HL-60/S4 (cell line): ENCODE measurements around the gene ACOXL.

Experiments used
- in situ Hi-C: fragments of 300-500 bp; cut with MboI; formaldehyde crosslinking; loops from 2 replicates; pipeline ENCODE4 v1.14.3; 2022; ENCODE audit warnings: low sequenced_read_pairs

The ACOXL gene

GRCh38 chr2:110751642-110752041, 19.3 kb downstream of the ACOXL start:
- in situ Hi-C loops: loop anchor here (25.0 kb wide), 1 partner anchor 614 kb away; no protein-coding TSS in a partner anchor

DNA sequence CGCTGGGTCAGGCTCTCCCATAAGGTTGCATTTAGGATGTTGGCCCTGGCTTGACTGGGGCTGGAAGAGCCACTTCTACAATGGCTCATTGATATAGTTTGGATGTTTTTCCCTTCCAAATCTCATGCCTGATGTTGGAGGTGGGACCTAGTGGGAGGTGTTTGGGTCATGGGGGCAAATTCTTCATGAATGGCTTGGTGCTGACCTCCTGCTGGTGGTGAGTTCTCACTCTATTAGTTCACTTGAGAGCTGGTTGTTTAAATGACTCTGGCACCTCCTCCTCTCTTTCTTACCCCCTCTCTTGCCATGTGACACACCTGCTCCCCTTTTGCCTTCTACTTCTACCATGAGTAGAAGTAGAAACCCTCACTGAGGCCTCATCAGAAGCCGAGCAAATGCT, 20.5 kb downstream of the ACOXL start:
- in situ Hi-C loops: loop anchor here (25.0 kb wide), 1 partner anchor 616 kb away; no protein-coding TSS in a partner anchor

GRCh38 chr2:110755491-110756078, 23.2 kb downstream of the ACOXL start:
- in situ Hi-C loops: loop anchor here (25.0 kb wide), 1 partner anchor 618 kb away; no protein-coding TSS in a partner anchor

DNA sequence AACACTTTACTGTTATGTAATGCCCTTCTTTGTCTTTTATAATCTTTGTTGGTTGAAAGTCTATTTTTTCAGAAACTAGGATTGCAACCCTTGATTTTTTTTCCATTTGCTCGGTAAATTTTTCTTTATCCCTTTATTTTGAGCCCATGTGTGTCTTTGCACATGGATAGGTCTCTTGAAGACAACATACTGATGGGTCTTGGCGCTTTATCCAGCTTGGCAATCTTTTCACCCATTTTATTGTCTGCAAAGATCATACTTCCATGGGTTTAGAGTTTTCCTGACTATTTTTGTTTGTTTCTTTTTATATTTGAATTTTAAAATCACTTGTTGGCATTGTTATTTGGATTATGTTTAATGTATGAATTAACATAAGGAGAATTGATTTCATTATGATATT, 27.0 kb downstream of the ACOXL start:
- in situ Hi-C loops: loop anchor here (25.0 kb wide), 1 partner anchor 622 kb away; no protein-coding TSS in a partner anchor

DNA sequence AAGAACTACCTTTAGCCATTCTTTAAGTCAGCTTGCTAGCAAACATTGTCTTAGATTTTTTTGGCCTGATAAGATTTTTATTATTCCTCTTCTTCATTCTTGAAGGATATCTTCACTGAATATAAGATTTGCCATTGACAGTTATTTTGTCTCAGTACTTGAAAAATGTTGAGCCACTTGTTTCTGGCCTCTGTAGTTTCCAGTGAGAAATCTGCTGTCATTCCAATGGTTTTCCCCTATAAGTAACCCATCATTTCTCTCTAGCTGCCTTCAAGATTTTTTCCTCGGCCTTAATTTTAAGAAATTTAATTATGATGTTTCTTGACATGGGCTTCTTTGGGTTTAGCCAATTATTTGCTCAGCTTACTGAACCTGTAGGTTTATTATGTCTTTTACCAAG, 32.6 kb downstream of the ACOXL start:
- in situ Hi-C loops: loop anchor here (25.0 kb wide), 1 partner anchor 628 kb away; no protein-coding TSS in a partner anchor

DNA sequence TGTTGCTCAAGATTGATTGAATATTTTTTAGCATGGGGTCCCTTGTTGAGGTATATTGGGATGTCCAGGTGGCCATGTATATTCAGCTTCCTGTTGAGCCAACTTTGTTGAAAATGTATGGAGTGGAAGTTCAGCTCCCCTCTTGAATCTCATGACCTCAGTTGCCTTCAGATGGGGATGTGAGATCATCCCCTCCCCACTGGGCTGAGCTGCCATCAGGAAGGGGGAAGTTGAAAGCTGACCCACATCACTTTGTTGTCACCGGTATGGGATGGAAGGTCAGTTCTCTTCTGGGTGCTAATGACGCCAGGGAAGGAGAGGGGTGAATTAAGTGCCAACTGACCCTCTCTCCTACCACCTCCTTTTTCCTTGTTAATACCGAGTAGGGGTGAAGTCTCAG, 33.9 kb downstream of the ACOXL start:
- in situ Hi-C loops: loop anchor here (25.0 kb wide), 1 partner anchor 629 kb away; no protein-coding TSS in a partner anchor

- in situ Hi-C loops: loop anchor here (25.0 kb wide), 1 partner anchor 631 kb away; no protein-coding TSS in a partner anchor
Observed at GRCh38 chr2:110768591-110768990, 36.2 kb downstream of the ACOXL start.

- in situ Hi-C loops: loop anchor here (25.0 kb wide), 1 partner anchor 633 kb away; no protein-coding TSS in a partner anchor
Observed at GRCh38 chr2:110770404-110770958, 38.1 kb downstream of the ACOXL start.

- in situ Hi-C loops: loop anchor here (25.0 kb wide), 1 partner anchor 634 kb away; no protein-coding TSS in a partner anchor
Observed at GRCh38 chr2:110770959-110771431, 38.6 kb downstream of the ACOXL start.

- in situ Hi-C loops: loop anchor here (25.0 kb wide), 1 partner anchor 634 kb away; no protein-coding TSS in a partner anchor
Observed at GRCh38 chr2:110771547-110772382, 39.4 kb downstream of the ACOXL start.

DNA sequence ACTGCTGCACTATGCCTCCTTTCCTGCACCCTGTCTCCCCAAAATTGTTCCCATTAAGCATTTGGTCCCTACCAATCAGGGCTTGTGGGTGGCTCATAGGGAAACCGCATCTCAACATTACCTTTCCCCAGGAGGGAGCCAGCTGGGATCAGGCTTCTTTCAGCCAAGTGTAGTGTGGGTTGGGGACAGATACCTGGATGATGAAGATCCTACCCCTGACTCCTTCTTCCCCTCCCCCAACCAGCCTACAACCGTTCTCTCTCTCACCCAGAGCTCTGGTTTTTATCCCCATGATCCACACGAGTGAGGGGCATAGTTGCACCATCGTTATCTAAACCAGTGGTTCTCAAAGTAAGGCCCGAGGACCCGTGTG, 40.0 kb downstream of the ACOXL start:
- in situ Hi-C loops: loop anchor here (25.0 kb wide), 1 partner anchor 635 kb away; no protein-coding TSS in a partner anchor

GRCh38 chr2:110773401-110773921, 41.1 kb downstream of the ACOXL start:
- in situ Hi-C loops: loop anchor here (25.0 kb wide), 1 partner anchor 636 kb away; no protein-coding TSS in a partner anchor

DNA sequence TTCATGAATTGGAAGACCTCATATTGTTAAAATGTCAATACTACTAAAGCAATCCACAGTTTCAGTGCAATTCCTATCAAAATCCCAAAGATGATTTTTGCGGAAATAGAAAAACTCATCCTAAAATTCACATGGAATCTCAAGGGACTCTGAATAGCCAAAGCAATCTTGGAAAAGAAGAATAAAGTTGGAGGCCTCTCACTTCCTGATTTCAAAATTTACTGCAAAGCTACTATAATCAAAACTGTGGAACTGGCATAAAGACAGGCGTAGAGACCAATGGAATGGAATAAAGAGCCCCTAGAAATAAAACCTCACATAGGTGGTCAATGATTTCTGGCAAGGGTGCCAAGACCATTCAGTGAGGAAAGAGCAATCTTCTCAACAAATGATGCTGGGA, 42.3 kb downstream of the ACOXL start:
- in situ Hi-C loops: loop anchor here (25.0 kb wide), 1 partner anchor 637 kb away; no protein-coding TSS in a partner anchor

DNA sequence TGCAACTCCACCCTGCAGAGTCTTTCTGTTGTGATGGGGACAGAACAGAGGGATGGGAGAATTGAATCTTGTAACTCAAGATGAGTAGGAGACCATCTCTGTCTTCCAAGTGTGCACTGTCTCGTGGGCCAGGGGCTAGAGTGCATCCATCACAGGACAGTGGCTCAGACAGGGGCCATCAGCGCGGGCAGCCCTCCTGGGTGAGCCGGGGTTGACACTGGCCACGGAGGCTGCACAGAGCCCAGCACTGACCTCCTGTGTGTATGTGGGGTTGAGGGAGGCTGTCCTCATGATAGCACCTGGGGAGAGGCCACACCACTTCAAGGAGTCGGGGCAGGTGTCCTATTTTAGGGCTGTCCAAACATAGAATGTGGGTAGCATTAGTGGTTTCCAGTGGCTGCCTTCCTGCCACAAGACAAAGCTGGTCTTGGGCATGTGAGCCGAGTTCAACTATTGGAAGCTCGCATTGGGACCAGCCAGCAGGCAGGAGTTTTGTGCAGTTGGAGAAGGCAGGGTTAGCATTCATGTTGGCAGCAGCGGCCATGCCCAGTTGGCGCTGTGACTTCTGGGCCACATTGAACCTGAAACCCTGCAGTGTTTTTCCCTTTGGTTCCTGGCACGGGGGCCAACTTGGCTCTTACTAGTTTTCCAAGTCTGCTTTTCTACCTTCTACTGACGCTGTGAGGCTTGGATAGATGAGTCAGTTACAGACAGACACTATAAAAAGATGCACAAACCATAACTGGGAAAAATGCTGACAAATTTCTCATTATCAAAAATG, 45.3 kb downstream of the ACOXL start:
- in situ Hi-C loops: no loop called here

GRCh38 chr2:110780461-110780860, 48.1 kb downstream of the ACOXL start:
- in situ Hi-C loops: no loop called here

DNA sequence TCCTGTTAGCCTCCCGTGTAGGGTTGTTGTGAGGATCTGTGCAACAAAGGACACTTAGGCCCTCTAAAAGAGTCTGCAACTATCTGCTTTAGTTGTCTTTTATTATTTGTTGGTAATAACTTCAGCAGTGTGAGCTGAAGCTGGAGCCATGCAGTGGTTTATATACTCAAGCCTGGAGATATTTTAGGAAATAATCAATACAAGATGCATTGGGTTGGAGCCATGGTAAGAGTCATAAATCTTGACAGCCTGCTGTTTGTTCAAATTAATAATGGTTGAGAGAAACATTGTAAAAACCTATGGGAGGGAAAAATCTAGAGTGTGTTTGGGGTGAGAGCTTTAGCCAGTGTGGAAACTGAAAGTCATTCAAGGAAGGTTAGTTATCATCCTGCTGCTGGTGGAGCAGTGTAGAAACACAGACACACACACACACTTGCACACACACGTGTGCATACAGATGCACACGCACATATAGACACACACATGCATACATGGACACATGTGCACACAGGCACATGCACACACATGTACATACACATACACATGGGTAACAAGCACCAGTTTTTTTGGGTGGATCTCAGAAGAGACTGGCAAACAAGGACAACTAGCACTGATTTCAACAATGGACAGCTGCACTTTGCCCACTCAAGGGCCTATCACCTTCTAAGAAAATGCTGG, 51.0 kb downstream of the ACOXL start:
- in situ Hi-C loops: no loop called here

- in situ Hi-C loops: no loop called here
Observed at GRCh38 chr2:110784047-110784631, 51.8 kb downstream of the ACOXL start.

DNA sequence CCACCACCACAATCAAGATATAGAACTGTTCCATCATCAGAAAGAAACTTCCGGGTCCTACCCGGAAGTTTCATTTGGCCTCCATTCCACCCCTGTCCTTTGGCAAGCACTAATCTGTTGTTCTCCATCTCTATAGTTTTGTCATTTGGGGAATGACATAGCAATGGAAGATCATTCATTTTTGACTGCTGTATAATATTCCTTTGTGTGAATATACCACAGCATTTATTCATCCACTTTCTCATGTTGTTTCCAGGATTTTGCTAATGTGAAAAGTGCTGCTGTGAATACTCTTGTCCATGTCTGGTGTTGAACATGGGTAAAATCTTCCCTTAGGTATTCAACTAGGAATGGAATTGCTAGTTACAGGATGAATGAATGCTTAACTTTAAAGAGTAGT, 53.1 kb downstream of the ACOXL start:
- in situ Hi-C loops: no loop called here

GRCh38 chr2:110788976-110789375, 56.6 kb downstream of the ACOXL start:
- in situ Hi-C loops: no loop called here
